Calu3 (cell line): ENCODE data around the gene ZP1. TPM values are rescaled to one million over a fixed set of nuclear protein-coding genes. Genes with fewer than 3 reads are reported as not detected.

Experiments used
- BruUV-seq: library from RNA; stranded (reverse); fragments of 400-500 nt; replicated peaks from 2 replicates; lab custom pipeline; 2021; lab: Mats Ljungman, UMichigan
- CTCF ChIA-PET: fragments of 300-600 bp; sonication (Branson Sonifier 250); formaldehyde crosslinking; loops from one replicate; lab custom pipeline; 2022; ENCODE audit warnings: antibody characterized with exemption; lab: Charles Lee
- DNase-seq: peaks from one replicate; pipeline ENCODE4 v3.0.0; 2022
- H3K27ac Mint-ChIP-seq: one replicate; pipeline ENCODE4 v1.8.0; 2022; ENCODE audit warnings: mixed read lengths; ENCODE audit not compliant: unreplicated experiment
- H3K27me3 Mint-ChIP-seq: one replicate; pipeline ENCODE4 v1.8.0; 2022; ENCODE audit warnings: mixed read lengths; ENCODE audit not compliant: unreplicated experiment
- H3K36me3 Mint-ChIP-seq: one replicate; pipeline ENCODE4 v1.8.0; 2022; ENCODE audit warnings: mild to moderate bottlenecking, moderate library complexity, mixed read lengths; ENCODE audit not compliant: insufficient read depth, unreplicated experiment
- H3K4me1 Mint-ChIP-seq: one replicate; pipeline ENCODE4 v1.8.0; 2022; ENCODE audit warnings: mild to moderate bottlenecking, low read depth, mixed read lengths; ENCODE audit not compliant: unreplicated experiment
- H3K4me3 Mint-ChIP-seq: one replicate; pipeline ENCODE4 v1.8.0; 2022; ENCODE audit warnings: mild to moderate bottlenecking, low read depth, moderate library complexity, mixed read lengths; ENCODE audit not compliant: unreplicated experiment
- H3K9me3 Mint-ChIP-seq: one replicate; pipeline ENCODE4 v1.8.0; 2022; ENCODE audit warnings: low read depth, mixed read lengths; ENCODE audit not compliant: unreplicated experiment
- intact Hi-C: fragments of 100-400 bp; cut with micrococcal nuclease; formaldehyde crosslinking; loops from one replicate; pipeline ENCODE4 v1.10.0; 2022; ENCODE audit not compliant: unreplicated experiment
- total RNA-seq: library from RNA; stranded (reverse); gene quantifications from 2 replicates; pipeline ENCODE4 v1.2.3, GENCODE V29; 2022
- TF ChIP-seq, protein P1 (sequence below): fragments of 200-600 bp; IDR thresholded peaks from one replicate; pipeline ENCODE4 v1.8.0; 2022; ENCODE audit warnings: antibody characterized with exemption; ENCODE audit not compliant: unreplicated experiment

Gene ZP1
- total RNA-seq, 1 experiment from 2014 or later = not detected

DNA sequence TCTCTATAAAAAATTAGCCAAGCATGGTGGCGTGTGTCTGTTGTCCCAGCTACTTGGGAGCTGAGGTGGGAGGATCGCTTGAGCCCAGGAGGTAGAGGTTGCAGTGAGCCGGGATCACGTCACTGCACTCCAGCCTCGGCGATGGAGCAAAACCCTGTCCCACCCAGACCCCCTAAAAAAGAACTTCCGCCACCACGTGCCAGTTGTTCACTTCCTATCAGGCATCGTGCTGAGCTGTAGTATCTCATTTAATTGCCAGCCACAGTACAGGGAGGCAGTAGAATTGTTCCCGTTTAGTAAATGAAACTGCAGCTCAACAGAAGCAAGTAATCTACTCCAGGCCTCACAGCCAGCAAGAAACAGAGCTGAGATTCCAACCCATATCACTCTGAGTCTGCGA, 53.9 kb downstream of the ZP1 start:
- Mint-ChIP-seq H3K27ac (no peak overlapping the region), H3K36me3 (peaks cover 19% of the 10 kb centered on the region), H3K4me1 (peaks cover 24% of the 10 kb centered on the region), H3K9me3 (no peaks in the 10 kb centered on the region), H3K4me3 (no peak overlapping the region), H3K27me3 (no peaks in the 10 kb centered on the region)
- CTCF ChIA-PET = no interaction called here
- BruUV-seq = no TSS peak
- no peak for DNase-seq
- intact Hi-C loops = no loop called here
- TF ChIP-seq, protein P1, sequence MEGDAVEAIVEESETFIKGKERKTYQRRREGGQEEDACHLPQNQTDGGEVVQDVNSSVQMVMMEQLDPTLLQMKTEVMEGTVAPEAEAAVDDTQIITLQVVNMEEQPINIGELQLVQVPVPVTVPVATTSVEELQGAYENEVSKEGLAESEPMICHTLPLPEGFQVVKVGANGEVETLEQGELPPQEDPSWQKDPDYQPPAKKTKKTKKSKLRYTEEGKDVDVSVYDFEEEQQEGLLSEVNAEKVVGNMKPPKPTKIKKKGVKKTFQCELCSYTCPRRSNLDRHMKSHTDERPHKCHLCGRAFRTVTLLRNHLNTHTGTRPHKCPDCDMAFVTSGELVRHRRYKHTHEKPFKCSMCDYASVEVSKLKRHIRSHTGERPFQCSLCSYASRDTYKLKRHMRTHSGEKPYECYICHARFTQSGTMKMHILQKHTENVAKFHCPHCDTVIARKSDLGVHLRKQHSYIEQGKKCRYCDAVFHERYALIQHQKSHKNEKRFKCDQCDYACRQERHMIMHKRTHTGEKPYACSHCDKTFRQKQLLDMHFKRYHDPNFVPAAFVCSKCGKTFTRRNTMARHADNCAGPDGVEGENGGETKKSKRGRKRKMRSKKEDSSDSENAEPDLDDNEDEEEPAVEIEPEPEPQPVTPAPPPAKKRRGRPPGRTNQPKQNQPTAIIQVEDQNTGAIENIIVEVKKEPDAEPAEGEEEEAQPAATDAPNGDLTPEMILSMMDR = no peak

DNA sequence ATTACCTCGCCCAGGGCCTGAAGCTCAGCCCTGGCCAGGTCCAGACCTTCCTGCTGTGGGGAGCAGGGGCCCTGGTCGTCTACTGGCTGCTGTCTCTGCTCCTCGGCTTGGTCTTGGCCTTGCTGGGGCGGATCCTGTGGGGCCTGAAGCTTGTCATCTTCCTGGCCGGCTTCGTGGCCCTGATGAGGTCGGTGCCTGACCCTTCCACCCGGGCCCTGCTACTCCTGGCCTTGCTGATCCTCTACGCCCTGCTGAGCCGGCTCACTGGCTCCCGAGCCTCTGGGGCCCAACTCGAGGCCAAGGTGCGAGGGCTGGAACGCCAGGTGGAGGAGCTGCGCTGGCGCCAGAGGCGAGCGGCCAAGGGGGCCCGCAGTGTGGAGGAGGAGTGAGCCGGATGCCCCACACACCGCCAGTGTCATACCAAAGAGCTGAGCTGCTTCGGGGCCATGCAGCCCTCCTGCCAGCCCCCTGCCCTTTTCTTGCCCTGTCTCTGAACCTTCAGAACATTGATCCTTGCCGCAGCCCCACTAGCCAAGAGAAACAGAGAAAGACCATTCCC, 54.5 kb downstream of the ZP1 start:
- no peak overlapping the region for H3K27ac Mint-ChIP-seq
- DNase-seq = no peak
- CTCF ChIA-PET = interaction anchor here (0.6 kb wide), 1 partner anchor 825 kb away, joined by 5 read pairs; no protein-coding TSS in a partner anchor

DNA sequence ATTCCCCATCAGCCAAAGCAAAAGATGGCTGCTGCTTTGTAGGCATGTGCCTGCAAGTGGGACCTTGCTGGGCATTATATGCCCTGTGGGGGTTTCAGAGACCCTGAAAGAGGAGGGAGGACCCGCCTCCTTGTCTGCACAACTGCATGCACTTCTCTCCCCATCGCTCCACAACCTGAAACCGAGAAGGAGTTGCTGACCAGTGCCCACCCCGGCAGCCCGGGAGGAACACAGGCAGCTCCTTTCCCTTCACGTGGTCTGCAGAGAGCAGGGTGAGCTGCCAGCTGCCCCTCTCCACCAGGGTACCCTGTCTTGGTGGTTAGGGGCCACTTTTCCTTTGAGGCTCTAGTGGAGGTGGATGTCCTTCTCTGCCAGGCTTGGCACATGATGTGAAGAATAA, 55.6 kb downstream of the ZP1 start:
- Mint-ChIP-seq H3K4me1 (peaks cover 15% of the 10 kb centered on the region), H3K27me3 (no peaks in the 10 kb centered on the region), H3K9me3 (no peaks in the 10 kb centered on the region), H3K4me3 (no peak overlapping the region), H3K36me3 (peaks cover 19% of the 10 kb centered on the region), H3K27ac (no peak overlapping the region)
- DNase-seq = no peak
- TF ChIP-seq, protein P1 = no peak
- CTCF ChIA-PET = no interaction called here
- no TSS peak for BruUV-seq
- intact Hi-C loops = no loop called here

More for the DNA sequence above, 54.5 kb downstream of the ZP1 start:
- Mint-ChIP-seq H3K27me3 (no peaks in the 10 kb centered on the region), H3K36me3 (peaks cover 19% of the 10 kb centered on the region), H3K4me3 (no peak overlapping the region), H3K4me1 (peaks cover 22% of the 10 kb centered on the region), H3K9me3 (no peaks in the 10 kb centered on the region)
- intact Hi-C loops = no loop called here
- no TSS peak for BruUV-seq
- TF ChIP-seq, protein P1 = no peak

DNA sequence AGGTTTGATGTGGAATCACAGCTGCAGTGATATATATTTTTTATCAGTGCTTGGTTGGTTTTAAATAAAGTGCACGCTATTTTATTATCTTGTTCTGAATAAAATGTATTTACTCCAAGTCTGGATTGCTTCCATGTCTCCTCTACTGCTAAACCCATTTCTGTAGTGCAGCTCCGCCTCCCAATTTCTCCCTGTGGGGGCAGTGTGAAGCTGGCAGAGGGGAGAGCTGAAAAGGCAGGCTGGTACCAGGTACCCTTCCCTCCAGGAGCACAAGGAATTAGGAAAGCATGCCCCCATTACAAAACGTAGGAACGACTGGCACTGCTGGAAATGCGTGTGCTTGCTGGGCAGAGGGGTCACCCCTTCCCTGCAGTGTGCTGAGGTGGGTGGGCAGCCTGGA, 56.0 kb downstream of the ZP1 start:
- DNase-seq = no peak
- H3K4me1 Mint-ChIP-seq = peaks cover 15% of the 10 kb centered on the region
- no peaks in the 10 kb centered on the region for H3K9me3 Mint-ChIP-seq
- no TSS peak for BruUV-seq
- CTCF ChIA-PET = interaction anchor here (0.9 to 1.3 kb wide), 2 partner anchors 8 to 210 kb away, joined by 3 to 7 read pairs; no protein-coding TSS in a partner anchor
- TF ChIP-seq, protein P1 = no peak
- H3K27me3 Mint-ChIP-seq = no peaks in the 10 kb centered on the region
- H3K36me3 Mint-ChIP-seq = peaks cover 19% of the 10 kb centered on the region
- H3K27ac Mint-ChIP-seq = no peak overlapping the region
- H3K4me3 Mint-ChIP-seq = no peak overlapping the region
- intact Hi-C loops = no loop called here
